ENCODE data around the gene ACBD7.

Gene ACBD7

GRCh38 chr10:15084502-15084922, 4.1 kb downstream of the ACBD7 start:
- DNase-seq (ENCODE audit: extremely low read depth, insufficient read length) = no peak
- H3K36me3 ChIP-seq (ENCODE audit: control insufficient read depth, insufficient read depth, low read length) = no peaks in the 10 kb centered on the region
- H3K4me3 ChIP-seq (replicated peaks; ENCODE audit: low read depth, low read length) = no peak overlapping the region
- no peak for TF ChIP-seq CTCF (IDR thresholded peaks at IDR 0.05; ENCODE audit: insufficient read depth, low read length, poor library complexity, severe bottlenecking)
- no peaks in the 10 kb centered on the region for H3K27me3 ChIP-seq (replicated peaks; ENCODE audit: control insufficient read depth, insufficient read depth, low read length)

GRCh38 chr10:15083674-15084501, 4.7 kb downstream of the ACBD7 start:
- H3K4me3 ChIP-seq (replicated peaks; ENCODE audit: low read depth, low read length) = no peak overlapping the region
- no peak for TF ChIP-seq CTCF (IDR thresholded peaks at IDR 0.05; ENCODE audit: insufficient read depth, low read length, poor library complexity, severe bottlenecking)
- no peaks in the 10 kb centered on the region for H3K36me3 ChIP-seq (ENCODE audit: control insufficient read depth, insufficient read depth, low read length)
- DNase-seq (ENCODE audit: extremely low read depth, insufficient read length) = no peak
- no peaks in the 10 kb centered on the region for H3K27me3 ChIP-seq (replicated peaks; ENCODE audit: control insufficient read depth, insufficient read depth, low read length)

GRCh38 chr10:15075421-15075820, 13.2 kb downstream of the ACBD7 start:
- Histone ChIP-seq H3K36me3 (ENCODE audit: control insufficient read depth, insufficient read depth, low read length) (no peaks in the 10 kb centered on the region), H3K27me3 (replicated peaks; ENCODE audit: control insufficient read depth, insufficient read depth, low read length) (no peaks in the 10 kb centered on the region), H3K4me3 (replicated peaks; ENCODE audit: low read depth, low read length) (no peak overlapping the region)
- TF ChIP-seq CTCF (IDR thresholded peaks at IDR 0.05; ENCODE audit: insufficient read depth, low read length, poor library complexity, severe bottlenecking) = no peak
- DNase-seq (ENCODE audit: extremely low read depth, insufficient read length) = no peak

GRCh38 chr10:15072358-15072757, 16.2 kb downstream of the ACBD7 start:
- Histone ChIP-seq H3K4me3 (replicated peaks; ENCODE audit: low read depth, low read length) (no peak overlapping the region), H3K36me3 (ENCODE audit: control insufficient read depth, insufficient read depth, low read length) (no peaks in the 10 kb centered on the region), H3K27me3 (replicated peaks; ENCODE audit: control insufficient read depth, insufficient read depth, low read length) (no peaks in the 10 kb centered on the region)
- no peak for TF ChIP-seq CTCF (IDR thresholded peaks at IDR 0.05; ENCODE audit: insufficient read depth, low read length, poor library complexity, severe bottlenecking)
- no peak for DNase-seq (ENCODE audit: extremely low read depth, insufficient read length)

- no peak for DNase-seq (ENCODE audit: extremely low read depth, insufficient read length)
- Histone ChIP-seq H3K36me3 (ENCODE audit: control insufficient read depth, insufficient read depth, low read length) (no peaks in the 10 kb centered on the region), H3K4me3 (replicated peaks; ENCODE audit: low read depth, low read length) (no peak overlapping the region), H3K27me3 (replicated peaks; ENCODE audit: control insufficient read depth, insufficient read depth, low read length) (no peaks in the 10 kb centered on the region)
- no peak for TF ChIP-seq CTCF (IDR thresholded peaks at IDR 0.05; ENCODE audit: insufficient read depth, low read length, poor library complexity, severe bottlenecking)
Observed at GRCh38 chr10:15069230-15069629, 19.3 kb downstream of the ACBD7 start.

Data from GM06990 (cell line).